GM13977 (cell line): ENCODE data around the gene ARHGAP15.

Experiments
- DNase-seq: peaks from one replicate; pipeline ENCODE4 v3.0.0; 2012; ENCODE audit warnings: low spot score
- in situ Hi-C: fragments of 300-500 bp; cut with MboI; formaldehyde crosslinking; loops from one replicate; pipeline ENCODE4 v1.12.0; 2022; ENCODE audit warnings: low sequenced_read_pairs, low pct_unique_long_range_greater_than_20kb, mixed read lengths, inconsistent platforms; ENCODE audit not compliant: unreplicated experiment
- TF ChIP-seq, protein P1 (sequence below): IDR thresholded peaks from 2 replicates; pipeline ENCODE4 v1.5.1; 2012; ENCODE audit warnings: mild to moderate bottlenecking, control low read depth; ENCODE audit not compliant: insufficient read depth; ENCODE audit errors: extremely low read depth, missing control alignments

Gene ARHGAP15

DNA sequence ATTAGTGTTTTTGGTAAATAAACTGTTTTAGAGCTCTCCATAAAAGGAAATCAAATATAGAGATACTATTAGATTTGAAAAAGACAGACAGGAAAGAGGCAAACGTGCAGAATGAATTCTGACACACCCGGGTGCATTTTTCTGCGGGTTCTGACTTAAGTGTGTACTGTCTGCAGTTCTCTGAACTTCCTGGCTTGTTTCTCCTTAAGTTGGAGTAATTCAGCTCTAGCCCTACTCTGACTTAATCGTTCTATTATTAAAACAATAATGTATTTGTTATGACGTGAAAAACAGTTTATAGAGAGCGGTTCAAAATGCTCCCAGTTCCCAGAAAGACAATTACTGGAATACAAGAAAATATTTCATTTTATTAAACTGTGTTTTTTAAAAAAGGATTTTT is 305.9 kb downstream of the ARHGAP15 start:
- TF ChIP-seq, protein P1, sequence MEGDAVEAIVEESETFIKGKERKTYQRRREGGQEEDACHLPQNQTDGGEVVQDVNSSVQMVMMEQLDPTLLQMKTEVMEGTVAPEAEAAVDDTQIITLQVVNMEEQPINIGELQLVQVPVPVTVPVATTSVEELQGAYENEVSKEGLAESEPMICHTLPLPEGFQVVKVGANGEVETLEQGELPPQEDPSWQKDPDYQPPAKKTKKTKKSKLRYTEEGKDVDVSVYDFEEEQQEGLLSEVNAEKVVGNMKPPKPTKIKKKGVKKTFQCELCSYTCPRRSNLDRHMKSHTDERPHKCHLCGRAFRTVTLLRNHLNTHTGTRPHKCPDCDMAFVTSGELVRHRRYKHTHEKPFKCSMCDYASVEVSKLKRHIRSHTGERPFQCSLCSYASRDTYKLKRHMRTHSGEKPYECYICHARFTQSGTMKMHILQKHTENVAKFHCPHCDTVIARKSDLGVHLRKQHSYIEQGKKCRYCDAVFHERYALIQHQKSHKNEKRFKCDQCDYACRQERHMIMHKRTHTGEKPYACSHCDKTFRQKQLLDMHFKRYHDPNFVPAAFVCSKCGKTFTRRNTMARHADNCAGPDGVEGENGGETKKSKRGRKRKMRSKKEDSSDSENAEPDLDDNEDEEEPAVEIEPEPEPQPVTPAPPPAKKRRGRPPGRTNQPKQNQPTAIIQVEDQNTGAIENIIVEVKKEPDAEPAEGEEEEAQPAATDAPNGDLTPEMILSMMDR: no peak
- DNase-seq: no peak
- in situ Hi-C loops: no loop called here

DNA sequence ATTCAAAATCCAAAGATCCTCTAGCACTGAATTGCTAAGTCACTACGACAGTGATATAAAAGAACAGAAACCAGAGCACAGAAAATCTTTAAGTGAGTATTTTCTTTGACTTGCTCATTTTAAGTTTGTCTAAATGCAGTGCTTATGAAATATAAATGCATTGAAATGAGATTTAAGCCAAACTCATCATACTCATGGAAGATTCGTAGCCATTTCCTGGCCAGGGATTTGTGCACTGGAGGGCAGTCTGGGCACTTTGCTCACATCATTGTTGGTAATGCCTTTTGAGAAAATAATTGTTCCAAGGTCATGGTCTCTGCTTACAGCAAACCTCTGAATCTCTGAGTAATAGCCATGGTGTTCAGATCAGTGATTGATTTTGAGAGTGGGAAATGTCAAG is 307.7 kb downstream of the ARHGAP15 start:
- DNase-seq: no peak
- TF ChIP-seq, protein P1: no peak
- in situ Hi-C loops: no loop called here

DNA sequence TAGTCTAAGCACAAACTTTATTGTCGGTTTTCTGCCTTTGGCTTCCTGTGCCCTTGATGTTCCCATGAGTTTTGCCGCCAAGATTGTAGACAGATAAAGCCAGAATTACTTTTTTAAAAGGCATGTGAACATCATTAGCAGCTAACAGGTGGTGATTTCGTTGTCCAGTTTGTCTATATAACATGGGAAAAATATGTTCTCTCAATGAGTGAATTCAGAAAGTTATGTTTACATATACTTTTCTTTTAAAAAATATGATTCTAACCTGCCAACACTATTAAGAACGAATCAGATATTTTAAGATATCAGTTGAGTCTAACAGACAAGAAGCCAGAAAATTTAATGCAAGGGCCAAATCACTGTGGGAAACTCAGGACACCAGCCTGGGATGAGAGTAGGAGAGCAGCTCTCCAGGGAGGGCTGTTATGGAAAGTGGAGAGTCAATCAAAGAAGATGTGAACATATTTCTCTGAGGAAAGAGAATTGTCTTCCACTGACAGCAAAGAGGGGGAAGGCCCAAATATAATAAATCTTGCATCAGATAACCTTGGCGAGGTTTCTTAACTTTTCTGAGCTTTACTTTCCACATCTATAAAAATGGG is 311.3 kb downstream of the ARHGAP15 start:
- in situ Hi-C loops: no loop called here
- DNase-seq: no peak
- TF ChIP-seq, protein P1: no peak

DNA sequence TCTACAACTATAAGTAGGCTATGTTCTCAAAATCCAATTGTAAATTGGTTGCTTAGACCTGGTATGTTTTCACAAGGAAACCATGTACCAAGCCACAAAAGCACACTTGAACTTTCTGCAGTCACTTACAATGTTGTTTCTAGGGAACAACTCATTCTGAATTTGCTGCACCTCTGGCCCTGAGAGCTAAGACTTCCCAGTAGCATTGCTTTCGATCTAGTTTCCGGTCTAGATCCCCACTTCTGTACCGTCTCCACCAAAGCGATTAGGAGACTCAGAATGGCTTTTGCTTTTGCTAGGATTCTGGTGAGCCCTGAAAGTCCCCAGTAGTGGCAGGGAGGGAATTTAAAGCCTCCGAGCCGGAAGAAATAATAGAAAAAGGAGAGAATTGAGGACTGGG is 313.0 kb downstream of the ARHGAP15 start:
- DNase-seq: no peak
- TF ChIP-seq, protein P1: no peak
- in situ Hi-C loops: no loop called here

DNA sequence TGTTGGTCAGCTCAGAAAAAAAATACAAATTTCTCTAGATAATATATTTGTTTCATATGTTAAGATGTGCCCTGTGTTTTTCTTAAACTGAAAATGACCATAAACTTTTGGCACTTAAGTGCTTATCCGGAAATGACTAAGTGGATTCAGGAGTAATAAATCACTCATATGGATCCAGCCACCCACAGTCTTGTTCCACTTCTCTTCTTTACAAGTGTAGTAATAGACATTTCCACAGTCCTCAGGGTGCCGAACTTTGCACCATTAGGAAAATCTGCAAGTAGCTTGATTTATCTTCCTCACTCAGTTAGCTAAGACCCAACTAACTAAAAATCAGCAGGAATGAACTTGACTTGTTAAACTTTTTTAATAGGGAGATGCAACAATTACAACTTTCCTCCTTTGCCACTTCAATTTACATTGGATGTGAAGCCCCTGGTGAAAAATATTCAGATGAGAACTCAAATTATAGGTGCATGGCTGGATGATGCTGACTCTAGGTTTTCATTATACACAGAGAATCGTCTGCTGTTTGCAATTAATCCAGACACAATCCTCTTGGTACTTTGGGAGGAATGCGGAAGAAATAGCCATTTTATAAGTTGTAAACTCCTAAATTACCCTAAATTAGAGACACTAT is 322.5 kb downstream of the ARHGAP15 start:
- TF ChIP-seq, protein P1: no peak
- DNase-seq: peak; percentile 3
- in situ Hi-C loops: no loop called here

DNA sequence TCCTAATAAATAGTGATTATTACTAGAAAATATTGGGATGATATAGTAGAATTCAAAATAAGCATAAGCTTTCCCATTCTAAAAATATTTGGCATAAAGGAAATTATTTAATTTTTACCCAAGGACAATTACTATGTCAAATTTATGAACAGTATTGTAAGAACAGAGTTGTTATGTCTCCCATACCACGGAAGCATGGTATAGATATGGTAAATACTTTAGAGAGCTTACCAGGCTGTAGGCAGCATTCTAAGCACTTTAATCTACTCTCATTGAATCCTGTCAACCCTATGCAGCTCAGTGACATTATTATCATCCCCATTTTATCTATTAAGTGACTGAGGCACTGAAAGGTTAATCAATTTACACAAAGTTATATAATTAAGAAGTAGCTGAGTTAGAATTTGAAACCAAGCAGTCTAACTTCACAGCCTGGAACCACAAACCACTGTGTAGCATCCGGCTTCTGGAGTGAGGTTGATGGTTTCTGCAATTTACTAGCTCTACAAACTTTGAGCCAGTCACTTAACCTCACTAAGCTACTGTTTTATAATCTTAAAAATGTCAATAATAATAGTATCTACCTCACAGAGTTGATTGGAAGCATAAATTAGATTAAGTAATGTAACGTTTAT is 323.7 kb downstream of the ARHGAP15 start:
- in situ Hi-C loops: no loop called here
- TF ChIP-seq, protein P1: no peak
- no peak for DNase-seq
